Neural cell (in vitro differentiated cells): ENCODE data around the gene DYNC2H1. TPM values are rescaled to one million over a fixed set of nuclear protein-coding genes. Genes with fewer than 3 reads are reported as not detected.

ENCODE experiments used
- H2AFZ ChIP-seq: fragments of 200-600, 300-800 bp; sonication (generic), shearing (Covaris generic); 2 replicates; pipeline ENCODE4 v1.6.0; 2014; ENCODE audit warnings: low read depth, mild to moderate bottlenecking, antibody characterized with exemption, low read length, moderate library complexity
- H3F3A ChIP-seq: fragments of 200-600 bp; shearing (Covaris generic); 2 replicates; pipeline ENCODE4 v1.6.1; 2016; ENCODE audit warnings: mild to moderate bottlenecking, moderate library complexity, mixed read lengths, antibody characterized with exemption, low read length; ENCODE audit not compliant: insufficient read depth, poor library complexity, severe bottlenecking
- H3K27ac ChIP-seq: fragments of 200-600, 300-800 bp; sonication (generic), shearing (Covaris generic); 2 replicates; pipeline ENCODE4 v1.5.1; 2014; ENCODE audit warnings: mild to moderate bottlenecking, low read length, moderate library complexity
- H3K27me3 ChIP-seq: fragments of 300-800, 200-600 bp; sonication (generic), shearing (Covaris generic); 2 replicates; pipeline ENCODE4 v1.6.0; 2014; ENCODE audit warnings: mild to moderate bottlenecking, low read depth, low read length, moderate library complexity; ENCODE audit not compliant: insufficient read depth
- H3K36me3 ChIP-seq: fragments of 300-800, 200-600 bp; sonication (generic), shearing (Covaris generic); 2 replicates; pipeline ENCODE4 v1.5.1; 2014; ENCODE audit warnings: mild to moderate bottlenecking, antibody characterized with exemption, low read length, moderate library complexity; ENCODE audit not compliant: insufficient read depth
- H3K4me2 ChIP-seq: fragments of 300-800, 200-600 bp; sonication (generic), shearing (Covaris generic); 2 replicates; pipeline ENCODE4 v1.6.0; 2014; ENCODE audit warnings: mild to moderate bottlenecking, low read length
- H3K4me3 ChIP-seq: fragments of 300-800, 200-600 bp; sonication (generic), shearing (Covaris generic); 2 replicates; pipeline ENCODE4 v1.5.1; 2014; ENCODE audit warnings: mild to moderate bottlenecking, low read length, moderate library complexity
- H3K79me2 ChIP-seq: fragments of 200-600 bp; shearing (Covaris generic); replicated peaks from 2 replicates; pipeline ENCODE4 v1.6.0; 2014; ENCODE audit warnings: mild to moderate bottlenecking, low read length, moderate library complexity; ENCODE audit not compliant: insufficient read depth
- H3K9ac ChIP-seq: fragments of 300-800, 200-600 bp; sonication (generic), shearing (Covaris generic); 2 replicates; pipeline ENCODE4 v1.6.1; 2016; ENCODE audit warnings: mild to moderate bottlenecking, low read length, mixed read lengths
- H3K9me2 ChIP-seq: fragments of 200-600 bp; shearing (Covaris generic); 2 replicates; pipeline ENCODE4 v1.6.1; 2016; ENCODE audit warnings: mild to moderate bottlenecking, low read length, mixed read lengths; ENCODE audit not compliant: insufficient read depth
- H3K9me3 ChIP-seq: fragments of 200-600, 300-800 bp; sonication (generic), shearing (Covaris generic); 2 replicates; pipeline ENCODE4 v1.6.1; 2016; ENCODE audit warnings: mild to moderate bottlenecking, mixed run types, low read length, moderate library complexity, mixed read lengths
- H4K20me1 ChIP-seq: fragments of 200-600 bp; shearing (Covaris generic); 2 replicates; pipeline ENCODE4 v1.6.1; 2016; ENCODE audit warnings: mild to moderate bottlenecking, mixed run types; ENCODE audit not compliant: insufficient read depth
- EP300 ChIP-seq: fragments of 450-650 bp; conservative IDR thresholded peaks from 2 replicates; pipeline ENCODE4 v1.6.1; 2014; ENCODE audit warnings: antibody characterized with exemption, mild to moderate bottlenecking, moderate library complexity; ENCODE audit not compliant: poor library complexity, severe bottlenecking
- EZH2 ChIP-seq: fragments of 200-600, 300-800 bp; shearing (Covaris generic), sonication (generic); IDR thresholded peaks from 2 replicates; pipeline ENCODE4 v1.6.1; 2014; ENCODE audit warnings: antibody characterized with exemption, low read length, borderline replicate concordance, mild to moderate bottlenecking; ENCODE audit not compliant: insufficient read depth, poor library complexity, severe bottlenecking
- MXI1 ChIP-seq: fragments of 450-650 bp; conservative IDR thresholded peaks from 2 replicates; pipeline ENCODE4 v1.6.1; 2014; ENCODE audit warnings: antibody characterized with exemption, mild to moderate bottlenecking; ENCODE audit not compliant: poor library complexity, severe bottlenecking
- POLR2AphosphoS5 ChIP-seq: IDR thresholded peaks from 2 replicates; pipeline ENCODE4 v1.6.1; 2012
- RAD21 ChIP-seq: fragments of 450-650 bp; conservative IDR thresholded peaks from 2 replicates; pipeline ENCODE4 v1.6.1; 2014; ENCODE audit warnings: antibody characterized with exemption, mild to moderate bottlenecking, moderate library complexity
- SMC3 ChIP-seq: fragments of 450-650 bp; conservative IDR thresholded peaks from 2 replicates; pipeline ENCODE4 v1.6.1; 2014; ENCODE audit warnings: antibody characterized with exemption, mild to moderate bottlenecking, moderate library complexity; ENCODE audit not compliant: poor library complexity
- TAF1 ChIP-seq: IDR thresholded peaks from 2 replicates; pipeline ENCODE4 v1.6.1; 2012; ENCODE audit warnings: low read depth
- polyA plus RNA-seq: library from polyadenylated mRNA; depleted of rRNA; stranded (reverse); fragments of >200 nt; gene quantifications from 2 replicates; pipeline ENCODE4 v1.2.3, GENCODE V29; 2014
- TF ChIP-seq, protein P1 (sequence below): fragments of 450-650 bp; IDR thresholded peaks from 2 replicates; pipeline ENCODE4 v1.5.1; 2014; ENCODE audit warnings: antibody characterized with exemption, mild to moderate bottlenecking, moderate library complexity; ENCODE audit not compliant: poor library complexity, severe bottlenecking
- TF ChIP-seq, protein P2 (sequence below): IDR thresholded peaks from 2 replicates; pipeline ENCODE4 v1.6.1; 2012; ENCODE audit warnings: borderline replicate concordance

DYNC2H1 gene
- polyA plus RNA-seq, 1 donor from 2014 or later: 14.1 TPM

DNA sequence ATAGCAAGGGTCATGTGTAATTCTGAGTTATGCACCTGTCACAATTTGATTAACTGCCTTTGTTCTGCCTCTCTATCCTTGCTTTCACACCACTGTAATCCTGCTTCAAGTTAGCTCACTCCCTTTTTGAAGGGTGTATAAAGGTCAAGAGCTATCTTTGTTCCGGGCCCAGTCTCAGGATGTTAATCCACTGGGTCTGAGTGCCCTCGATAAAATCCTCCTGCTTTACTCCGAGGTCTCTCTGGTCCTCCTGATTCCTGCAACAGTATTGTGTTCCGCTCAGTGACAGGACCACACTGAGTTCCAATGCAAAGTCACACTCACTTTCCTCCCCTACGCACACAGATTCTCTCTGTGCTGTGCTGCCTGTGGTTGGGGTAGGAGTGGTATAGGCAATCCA is 186.5 kb downstream of the DYNC2H1 start:
- H3K27ac ChIP-seq: no peak overlapping the region
- H2AFZ ChIP-seq: no peak overlapping the region
- H3K4me2 ChIP-seq: no peak overlapping the region
- H3K36me3 ChIP-seq: peaks cover 6% of the 10 kb centered on the region
- no peak overlapping the region for H3K9ac ChIP-seq
- no peaks in the 10 kb centered on the region for H3K9me2 ChIP-seq
- H4K20me1 ChIP-seq: no peaks in the 10 kb centered on the region
- H3F3A ChIP-seq: no peaks in the 10 kb centered on the region
- no peak for TF ChIP-seq MXI1
- no peak for TF ChIP-seq EZH2
- no peak for TF ChIP-seq SMC3
- no peak for TF ChIP-seq EP300
- TF ChIP-seq TAF1: no peak
- TF ChIP-seq RAD21: no peak
- TF ChIP-seq POLR2AphosphoS5: no peak
- TF ChIP-seq, protein P1, sequence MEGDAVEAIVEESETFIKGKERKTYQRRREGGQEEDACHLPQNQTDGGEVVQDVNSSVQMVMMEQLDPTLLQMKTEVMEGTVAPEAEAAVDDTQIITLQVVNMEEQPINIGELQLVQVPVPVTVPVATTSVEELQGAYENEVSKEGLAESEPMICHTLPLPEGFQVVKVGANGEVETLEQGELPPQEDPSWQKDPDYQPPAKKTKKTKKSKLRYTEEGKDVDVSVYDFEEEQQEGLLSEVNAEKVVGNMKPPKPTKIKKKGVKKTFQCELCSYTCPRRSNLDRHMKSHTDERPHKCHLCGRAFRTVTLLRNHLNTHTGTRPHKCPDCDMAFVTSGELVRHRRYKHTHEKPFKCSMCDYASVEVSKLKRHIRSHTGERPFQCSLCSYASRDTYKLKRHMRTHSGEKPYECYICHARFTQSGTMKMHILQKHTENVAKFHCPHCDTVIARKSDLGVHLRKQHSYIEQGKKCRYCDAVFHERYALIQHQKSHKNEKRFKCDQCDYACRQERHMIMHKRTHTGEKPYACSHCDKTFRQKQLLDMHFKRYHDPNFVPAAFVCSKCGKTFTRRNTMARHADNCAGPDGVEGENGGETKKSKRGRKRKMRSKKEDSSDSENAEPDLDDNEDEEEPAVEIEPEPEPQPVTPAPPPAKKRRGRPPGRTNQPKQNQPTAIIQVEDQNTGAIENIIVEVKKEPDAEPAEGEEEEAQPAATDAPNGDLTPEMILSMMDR: no peak
- TF ChIP-seq, protein P2, sequence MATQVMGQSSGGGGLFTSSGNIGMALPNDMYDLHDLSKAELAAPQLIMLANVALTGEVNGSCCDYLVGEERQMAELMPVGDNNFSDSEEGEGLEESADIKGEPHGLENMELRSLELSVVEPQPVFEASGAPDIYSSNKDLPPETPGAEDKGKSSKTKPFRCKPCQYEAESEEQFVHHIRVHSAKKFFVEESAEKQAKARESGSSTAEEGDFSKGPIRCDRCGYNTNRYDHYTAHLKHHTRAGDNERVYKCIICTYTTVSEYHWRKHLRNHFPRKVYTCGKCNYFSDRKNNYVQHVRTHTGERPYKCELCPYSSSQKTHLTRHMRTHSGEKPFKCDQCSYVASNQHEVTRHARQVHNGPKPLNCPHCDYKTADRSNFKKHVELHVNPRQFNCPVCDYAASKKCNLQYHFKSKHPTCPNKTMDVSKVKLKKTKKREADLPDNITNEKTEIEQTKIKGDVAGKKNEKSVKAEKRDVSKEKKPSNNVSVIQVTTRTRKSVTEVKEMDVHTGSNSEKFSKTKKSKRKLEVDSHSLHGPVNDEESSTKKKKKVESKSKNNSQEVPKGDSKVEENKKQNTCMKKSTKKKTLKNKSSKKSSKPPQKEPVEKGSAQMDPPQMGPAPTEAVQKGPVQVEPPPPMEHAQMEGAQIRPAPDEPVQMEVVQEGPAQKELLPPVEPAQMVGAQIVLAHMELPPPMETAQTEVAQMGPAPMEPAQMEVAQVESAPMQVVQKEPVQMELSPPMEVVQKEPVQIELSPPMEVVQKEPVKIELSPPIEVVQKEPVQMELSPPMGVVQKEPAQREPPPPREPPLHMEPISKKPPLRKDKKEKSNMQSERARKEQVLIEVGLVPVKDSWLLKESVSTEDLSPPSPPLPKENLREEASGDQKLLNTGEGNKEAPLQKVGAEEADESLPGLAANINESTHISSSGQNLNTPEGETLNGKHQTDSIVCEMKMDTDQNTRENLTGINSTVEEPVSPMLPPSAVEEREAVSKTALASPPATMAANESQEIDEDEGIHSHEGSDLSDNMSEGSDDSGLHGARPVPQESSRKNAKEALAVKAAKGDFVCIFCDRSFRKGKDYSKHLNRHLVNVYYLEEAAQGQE: no peak
- no peaks in the 10 kb centered on the region for H3K27me3 ChIP-seq
- no peaks in the 10 kb centered on the region for H3K9me3 ChIP-seq
- no peaks in the 10 kb centered on the region for H3K79me2 ChIP-seq
- no peak overlapping the region for H3K4me3 ChIP-seq

DNA sequence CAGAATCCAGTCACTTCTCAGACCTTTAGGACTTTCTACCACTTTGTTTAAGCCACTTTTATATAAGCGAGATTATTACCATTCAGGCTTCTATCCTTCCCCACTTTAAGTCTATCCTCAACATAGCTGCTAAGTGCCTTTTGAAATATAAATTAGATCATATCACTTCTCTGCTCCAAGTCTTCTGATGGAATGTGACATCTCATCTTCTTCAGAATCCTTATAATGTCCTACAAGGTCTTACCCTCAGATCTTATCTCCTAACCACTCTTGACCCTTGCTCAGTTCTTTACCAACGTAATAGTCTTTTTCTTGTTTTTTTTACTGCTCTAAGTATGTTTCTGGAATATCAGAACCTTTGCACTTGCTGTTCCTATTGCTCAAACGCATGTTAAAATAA is 188.7 kb downstream of the DYNC2H1 start:
- Histone ChIP-seq H3K4me2 (no peak overlapping the region), H3K9me3 (no peaks in the 10 kb centered on the region), H3K36me3 (no peaks in the 10 kb centered on the region), H3K9me2 (no peaks in the 10 kb centered on the region), H3K9ac (no peak overlapping the region), H4K20me1 (no peaks in the 10 kb centered on the region), H3K27me3 (no peaks in the 10 kb centered on the region), H3K4me3 (no peak overlapping the region), H3K79me2 (no peaks in the 10 kb centered on the region), H3F3A (no peaks in the 10 kb centered on the region), H3K27ac (no peak overlapping the region), H2AFZ (no peak overlapping the region)
- TF ChIP-seq RAD21 (no peak), MXI1 (no peak), TAF1 (no peak), POLR2AphosphoS5 (no peak), SMC3 (no peak), EZH2 (no peak), EP300 (no peak)
- TF ChIP-seq, protein P1: no peak
- TF ChIP-seq, protein P2: no peak
